VCaP (cell line): ENCODE measurements around the gene DLGAP1.

Experiments
- H3K27ac ChIP-seq: fragments of 450-650 bp; 2 replicates; pipeline ENCODE4 v1.5.1; 2017
- CTCF ChIP-seq: fragments of 450-650 bp; conservative IDR thresholded peaks from 2 replicates; pipeline ENCODE4 v1.5.1; 2017; ENCODE audit warnings: mild to moderate bottlenecking, moderate library complexity

Gene DLGAP1

GRCh38 chr18:3458952-3459853 lies 995.9 kb downstream of the DLGAP1 start:
- no peak for TF ChIP-seq CTCF
- peak overlapping the region; percentile 96 for H3K27ac ChIP-seq

- H3K27ac ChIP-seq: peak overlapping the region; percentile 96
- TF ChIP-seq CTCF: no peak
Measured at GRCh38 chr18:3458378-3458777, 996.7 kb downstream of the DLGAP1 start.

- peak overlapping the region; percentile 96 for H3K27ac ChIP-seq
- TF ChIP-seq CTCF: no peak
Measured at GRCh38 chr18:3457261-3457724, 997.8 kb downstream of the DLGAP1 start.

- peak overlapping the region; percentile 96 for H3K27ac ChIP-seq
- no peak for TF ChIP-seq CTCF
Measured at GRCh38 chr18:3456686-3457069, 998.4 kb downstream of the DLGAP1 start.

GRCh38 chr18:3455907-3456685 lies 999.0 kb downstream of the DLGAP1 start:
- peak overlapping the region; percentile 96 for H3K27ac ChIP-seq
- no peak for TF ChIP-seq CTCF

GRCh38 chr18:3455090-3455635 lies 999.9 kb downstream of the DLGAP1 start:
- TF ChIP-seq CTCF: no peak; the same call in 1 of the 2 replicates

More at GRCh38 chr18:3455090-3455635, 999.9 kb downstream of the DLGAP1 start:
- peak overlapping the region; percentile 96 for H3K27ac ChIP-seq
